GM19397 (cell line): ENCODE measurements around the gene NEU3.

Experiments used
- ATAC-seq: cut with Tn5 transposase; IDR thresholded peaks from one replicate; pipeline ENCODE4 v1.9.1; 2021; ENCODE audit warnings: mild to moderate bottlenecking, moderate library complexity; ENCODE audit not compliant: unreplicated experiment

Gene NEU3

GRCh38 chr11:75056814-75057213, 68.1 kb downstream of the NEU3 start:
- ATAC-seq, result no peak

DNA sequence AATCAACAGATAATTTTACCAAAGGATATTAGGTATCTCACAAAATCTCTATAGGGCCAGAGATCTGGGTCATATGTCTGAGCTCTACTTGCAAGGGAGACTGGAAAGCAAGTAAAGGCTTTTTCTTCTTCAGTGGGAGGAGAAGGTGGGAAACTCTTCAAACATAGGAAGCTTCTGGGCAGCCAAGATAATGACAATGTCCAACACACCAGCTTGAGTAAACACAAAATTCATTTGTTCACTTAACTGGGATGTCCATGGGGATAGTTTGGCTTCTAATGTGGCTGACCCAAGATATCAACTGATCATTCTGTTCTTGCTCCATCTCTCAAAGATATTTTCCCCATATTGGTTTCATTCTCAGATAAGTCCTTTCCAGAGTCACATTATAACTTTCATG, 70.6 kb downstream of the NEU3 start:
- no peak for ATAC-seq

DNA sequence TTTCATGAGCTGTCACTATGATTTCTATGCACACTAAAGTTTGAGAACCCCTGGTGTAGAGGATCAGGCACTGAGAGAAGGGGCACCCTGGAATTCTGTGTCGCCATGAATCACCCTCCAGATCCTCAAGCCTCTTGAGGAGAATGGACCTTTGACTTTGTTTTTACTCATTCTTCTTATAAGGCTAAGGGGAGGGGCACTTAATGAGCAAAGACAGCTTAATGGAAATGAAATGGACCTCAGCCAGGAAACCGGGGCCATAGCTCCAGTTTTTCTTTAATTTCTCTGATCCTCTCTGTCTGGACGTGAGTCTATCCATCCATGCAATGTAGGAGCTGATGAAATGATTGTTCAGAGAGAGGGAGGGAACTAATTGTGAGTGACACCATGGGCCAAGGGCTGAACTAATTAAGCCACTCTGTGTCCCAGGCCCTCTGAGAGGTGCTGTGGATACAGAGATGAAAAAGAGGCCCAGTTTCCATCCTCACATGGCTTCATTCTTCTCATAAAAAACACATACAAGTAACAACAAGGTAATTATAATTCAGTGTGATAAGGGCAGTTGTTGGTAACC, 75.1 kb downstream of the NEU3 start:
- no peak for ATAC-seq

GRCh38 chr11:75066061-75066460, 77.3 kb downstream of the NEU3 start:
- no peak for ATAC-seq
